Glutamatergic neuron (in vitro differentiated cells): ENCODE measurements around the gene IGSF3. TPM values are rescaled to one million over a fixed set of nuclear protein-coding genes. Genes with fewer than 3 reads are reported as not detected.
"Not testable (repeated sequence)": the region's sequence is repeated elsewhere in the genome, so short reads cannot be mapped to it uniquely, and the experiment has no call there.

Experiments
- DNase-seq: peaks from one replicate; pipeline ENCODE4 v3.0.0; 2022
- H3K27ac Mint-ChIP-seq: one replicate; pipeline ENCODE4 v1.8.0; 2020; ENCODE audit warnings: mild to moderate bottlenecking, mixed read lengths, inconsistent platforms; ENCODE audit not compliant: unreplicated experiment
- H3K27me3 Mint-ChIP-seq: one replicate; pipeline ENCODE4 v1.8.0; 2020; ENCODE audit warnings: mild to moderate bottlenecking, moderate library complexity, mixed read lengths, inconsistent platforms; ENCODE audit not compliant: unreplicated experiment
- H3K36me3 Mint-ChIP-seq: one replicate; pipeline ENCODE4 v1.8.0; 2020; ENCODE audit warnings: mild to moderate bottlenecking, mixed read lengths, inconsistent platforms; ENCODE audit not compliant: unreplicated experiment
- H3K4me1 Mint-ChIP-seq: one replicate; pipeline ENCODE4 v1.8.0; 2020; ENCODE audit warnings: mild to moderate bottlenecking, low read depth, mixed read lengths, inconsistent platforms; ENCODE audit not compliant: unreplicated experiment
- H3K4me3 Mint-ChIP-seq: one replicate; pipeline ENCODE4 v1.8.0; 2020; ENCODE audit warnings: mild to moderate bottlenecking, mixed read lengths, inconsistent platforms; ENCODE audit not compliant: unreplicated experiment
- H3K9me3 Mint-ChIP-seq: one replicate; pipeline ENCODE4 v1.8.0; 2020; ENCODE audit warnings: mild to moderate bottlenecking, moderate library complexity, mixed read lengths, inconsistent platforms; ENCODE audit not compliant: unreplicated experiment
- CTCF ChIP-seq: fragments of 200-600 bp; sonication (generic); IDR thresholded peaks from one replicate; pipeline ENCODE4 v1.5.0; 2021; ENCODE audit not compliant: partially characterized antibody, unreplicated experiment
- total RNA-seq: library from RNA; stranded (reverse); fragmentation: NEBNext Ultra II Directional; extraction: Animal tissue kit (Norgen Biotek cat#: 25700); gene quantifications from one replicate; pipeline ENCODE4 v1.2.1, GENCODE V29; 2021; ENCODE audit not compliant: unreplicated experiment

The IGSF3 gene
- total RNA-seq, 1 donor from 2014 or later, result 110 TPM

GRCh38 chr1:116664978-116665371 is 2.6 kb downstream of the IGSF3 start:
- peaks cover 29% of the 10 kb centered on the region for H3K4me1 Mint-ChIP-seq
- peaks cover 7% of the 10 kb centered on the region for H3K27me3 Mint-ChIP-seq
- no peak for DNase-seq
- no peak for TF ChIP-seq CTCF
- no peak overlapping the region for H3K27ac Mint-ChIP-seq
- H3K36me3 Mint-ChIP-seq, result peaks cover 7% of the 10 kb centered on the region
- peaks cover 4% of the 10 kb centered on the region for H3K9me3 Mint-ChIP-seq
- H3K4me3 Mint-ChIP-seq, result peak overlapping the region; percentile 90

GRCh38 chr1:116664366-116664977 is 3.1 kb downstream of the IGSF3 start:
- peaks cover 7% of the 10 kb centered on the region for H3K36me3 Mint-ChIP-seq
- peaks cover 28% of the 10 kb centered on the region for H3K4me1 Mint-ChIP-seq
- TF ChIP-seq CTCF, result no peak
- DNase-seq, result no peak
- H3K4me3 Mint-ChIP-seq, result peak overlapping the region; percentile 90
- H3K9me3 Mint-ChIP-seq, result peaks cover 4% of the 10 kb centered on the region
- H3K27ac Mint-ChIP-seq, result no peak overlapping the region
- peaks cover 6% of the 10 kb centered on the region for H3K27me3 Mint-ChIP-seq

- TF ChIP-seq CTCF, result no peak
- Mint-ChIP-seq H3K27me3 (peaks cover 6% of the 10 kb centered on the region), H3K4me1 (peaks cover 28% of the 10 kb centered on the region), H3K4me3 (peak overlapping the region; percentile 90), H3K27ac (no peak overlapping the region), H3K36me3 (peaks cover 7% of the 10 kb centered on the region), H3K9me3 (peaks cover 4% of the 10 kb centered on the region)
- no peak for DNase-seq
Observed at GRCh38 chr1:116663821-116664220, 3.7 kb downstream of the IGSF3 start.

GRCh38 chr1:116661633-116662032 is 5.9 kb downstream of the IGSF3 start:
- no peak for DNase-seq
- peaks cover 7% of the 10 kb centered on the region for H3K36me3 Mint-ChIP-seq
- H3K4me1 Mint-ChIP-seq, result peaks cover 32% of the 10 kb centered on the region
- H3K27me3 Mint-ChIP-seq, result peaks cover 3% of the 10 kb centered on the region
- H3K9me3 Mint-ChIP-seq, result peaks cover 4% of the 10 kb centered on the region
- no peak overlapping the region for H3K27ac Mint-ChIP-seq
- no peak for TF ChIP-seq CTCF
- no peak overlapping the region for H3K4me3 Mint-ChIP-seq

- not testable (repeated sequence) for DNase-seq, H3K9me3 Mint-ChIP-seq, H3K27me3 Mint-ChIP-seq, H3K27ac Mint-ChIP-seq, H3K4me3 Mint-ChIP-seq
- Mint-ChIP-seq H3K36me3 (peaks cover 12% of the 10 kb centered on the region), H3K4me1 (peaks cover 13% of the 10 kb centered on the region)
Observed at GRCh38 chr1:116658645-116659044, 8.9 kb downstream of the IGSF3 start.

DNA sequence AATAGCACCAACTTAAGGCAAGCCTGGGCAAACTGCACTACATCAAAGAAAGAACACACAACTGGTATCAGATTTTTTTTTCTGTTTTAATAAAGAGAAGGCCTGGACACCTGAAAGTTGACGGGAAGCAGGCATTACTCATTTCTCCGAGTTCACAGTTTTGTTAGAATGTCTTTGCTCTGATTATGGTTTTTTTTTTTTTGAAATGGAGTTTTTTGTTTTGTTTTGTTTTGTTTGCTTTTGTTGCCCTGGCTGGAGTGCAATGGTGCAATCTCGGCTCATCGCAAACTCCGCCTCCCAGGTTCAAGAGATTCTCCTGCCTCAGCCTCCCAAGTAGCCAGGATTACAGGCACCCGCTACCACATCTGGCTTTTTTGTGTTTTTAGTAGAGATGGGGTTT is 9.7 kb downstream of the IGSF3 start:
- H3K9me3 Mint-ChIP-seq, H3K4me3 Mint-ChIP-seq, H3K36me3 Mint-ChIP-seq, H3K27ac Mint-ChIP-seq, DNase-seq, H3K27me3 Mint-ChIP-seq: not testable (repeated sequence)
- H3K4me1 Mint-ChIP-seq, result peaks cover 12% of the 10 kb centered on the region
